ENCODE data around the gene IAH1.

DNA sequence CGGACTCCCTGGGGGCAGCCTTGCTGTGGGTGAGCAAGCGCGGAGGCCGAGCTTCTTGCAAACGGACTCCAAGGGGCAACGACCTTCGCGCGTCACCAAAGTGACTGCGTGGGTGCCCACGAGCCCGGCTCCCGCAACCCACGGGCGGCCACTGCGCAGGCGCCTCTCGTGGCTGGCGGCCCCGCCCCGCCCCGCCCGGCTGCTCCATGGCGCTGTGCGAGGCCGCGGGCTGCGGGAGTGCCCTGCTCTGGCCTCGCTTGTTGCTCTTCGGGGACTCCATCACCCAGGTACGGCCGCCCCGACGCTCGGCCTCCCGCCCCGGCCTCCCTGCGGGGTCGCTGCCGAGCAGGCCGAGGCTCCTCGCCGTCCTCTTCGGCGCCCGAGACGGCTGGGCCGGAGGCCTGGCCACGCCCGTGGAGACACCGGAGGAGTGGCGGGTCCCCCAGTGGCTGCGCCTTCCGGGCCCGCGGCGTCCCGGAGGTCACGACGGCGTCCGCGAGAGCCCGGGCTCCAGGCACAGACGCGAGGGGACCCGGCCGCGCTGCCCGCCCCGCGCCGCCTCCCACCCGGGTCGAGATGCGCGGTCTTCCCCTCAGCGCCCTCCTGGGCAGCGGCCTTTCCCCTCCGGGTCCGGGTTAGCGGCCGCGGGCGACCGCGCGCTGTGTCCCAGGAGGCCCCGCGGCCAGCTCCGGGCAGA, at the start of gene IAH1:
- TF ChIP-seq, protein P1, sequence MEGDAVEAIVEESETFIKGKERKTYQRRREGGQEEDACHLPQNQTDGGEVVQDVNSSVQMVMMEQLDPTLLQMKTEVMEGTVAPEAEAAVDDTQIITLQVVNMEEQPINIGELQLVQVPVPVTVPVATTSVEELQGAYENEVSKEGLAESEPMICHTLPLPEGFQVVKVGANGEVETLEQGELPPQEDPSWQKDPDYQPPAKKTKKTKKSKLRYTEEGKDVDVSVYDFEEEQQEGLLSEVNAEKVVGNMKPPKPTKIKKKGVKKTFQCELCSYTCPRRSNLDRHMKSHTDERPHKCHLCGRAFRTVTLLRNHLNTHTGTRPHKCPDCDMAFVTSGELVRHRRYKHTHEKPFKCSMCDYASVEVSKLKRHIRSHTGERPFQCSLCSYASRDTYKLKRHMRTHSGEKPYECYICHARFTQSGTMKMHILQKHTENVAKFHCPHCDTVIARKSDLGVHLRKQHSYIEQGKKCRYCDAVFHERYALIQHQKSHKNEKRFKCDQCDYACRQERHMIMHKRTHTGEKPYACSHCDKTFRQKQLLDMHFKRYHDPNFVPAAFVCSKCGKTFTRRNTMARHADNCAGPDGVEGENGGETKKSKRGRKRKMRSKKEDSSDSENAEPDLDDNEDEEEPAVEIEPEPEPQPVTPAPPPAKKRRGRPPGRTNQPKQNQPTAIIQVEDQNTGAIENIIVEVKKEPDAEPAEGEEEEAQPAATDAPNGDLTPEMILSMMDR (IDR thresholded peaks at IDR 0.05): no peak
- TF ChIP-seq POLR2A (IDR thresholded peaks at IDR 0.05): no peak
